CD1c-positive myeloid dendritic cell (primary cell): ENCODE data around the gene NCBP1.

Source experiments
- DNase-seq: peaks from one replicate; pipeline ENCODE4 v3.0.0-alpha.2; 2016; ENCODE audit errors: extremely low spot score

Gene NCBP1

DNA sequence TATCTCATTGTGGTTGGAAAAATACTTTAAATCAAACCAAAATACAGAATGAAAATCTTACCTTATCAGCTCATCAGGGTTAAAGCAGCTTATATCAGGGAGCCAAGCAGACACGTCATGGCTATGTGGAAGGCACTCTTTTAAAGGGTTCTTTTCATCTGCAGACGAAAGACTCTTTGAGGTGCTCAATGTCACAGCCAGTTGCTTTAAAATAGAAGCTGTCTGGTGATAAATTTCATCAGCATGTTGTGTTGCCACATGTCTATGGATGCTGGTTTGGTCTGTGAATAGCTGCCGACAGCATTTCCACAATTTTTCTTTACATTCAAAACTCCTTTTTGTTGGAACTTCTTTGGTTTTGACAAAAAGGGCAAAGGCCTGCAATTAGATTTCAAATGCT is 8.0 kb upstream of the NCBP1 start:
- no peak for DNase-seq

GRCh38 chr9:97627624-97628023 is 6.0 kb upstream of the NCBP1 start:
- no peak for DNase-seq

DNA sequence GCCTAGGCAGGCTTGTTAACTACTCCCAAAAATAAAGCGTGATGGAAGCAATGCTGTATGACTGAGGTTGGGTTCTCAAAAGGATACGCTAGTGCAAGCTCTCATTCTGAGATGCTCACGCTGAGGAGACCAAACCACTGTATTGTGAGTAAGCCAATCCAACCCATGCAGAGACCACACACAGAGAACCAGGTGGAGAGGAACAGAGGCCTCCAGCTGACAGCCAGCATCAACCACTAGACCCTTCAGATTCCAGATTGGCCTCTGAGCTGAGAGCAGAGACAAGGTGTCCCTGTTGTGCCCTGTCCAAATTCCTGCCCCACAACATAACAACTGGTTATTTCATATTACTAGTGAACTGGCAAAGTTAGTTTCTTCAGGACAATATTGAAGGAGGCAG is 5.0 kb upstream of the NCBP1 start:
- DNase-seq, result no peak

DNA sequence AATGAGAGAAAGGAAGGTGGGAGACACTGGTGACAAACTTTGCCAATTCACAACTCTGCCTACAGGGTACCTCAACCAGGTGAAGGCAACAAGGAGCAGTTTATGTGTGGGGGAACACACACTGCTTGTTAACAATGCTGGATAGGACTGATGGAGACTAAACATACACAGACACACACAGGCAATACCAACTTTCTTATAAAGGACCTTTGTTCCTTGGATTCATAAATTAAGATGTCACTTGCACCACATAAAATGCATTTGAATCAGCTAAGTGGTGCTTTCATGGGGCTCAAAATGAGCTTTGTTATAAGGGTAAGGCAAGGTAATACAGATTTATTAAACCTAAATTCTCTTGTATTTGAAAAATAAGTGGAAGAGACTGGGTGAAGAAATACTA is 4.5 kb upstream of the NCBP1 start:
- DNase-seq, result no peak

- DNase-seq, result peak; percentile 5
These were observed 3.0 kb upstream of the NCBP1 start for GRCh38 chr9:97630591-97630990.

DNA sequence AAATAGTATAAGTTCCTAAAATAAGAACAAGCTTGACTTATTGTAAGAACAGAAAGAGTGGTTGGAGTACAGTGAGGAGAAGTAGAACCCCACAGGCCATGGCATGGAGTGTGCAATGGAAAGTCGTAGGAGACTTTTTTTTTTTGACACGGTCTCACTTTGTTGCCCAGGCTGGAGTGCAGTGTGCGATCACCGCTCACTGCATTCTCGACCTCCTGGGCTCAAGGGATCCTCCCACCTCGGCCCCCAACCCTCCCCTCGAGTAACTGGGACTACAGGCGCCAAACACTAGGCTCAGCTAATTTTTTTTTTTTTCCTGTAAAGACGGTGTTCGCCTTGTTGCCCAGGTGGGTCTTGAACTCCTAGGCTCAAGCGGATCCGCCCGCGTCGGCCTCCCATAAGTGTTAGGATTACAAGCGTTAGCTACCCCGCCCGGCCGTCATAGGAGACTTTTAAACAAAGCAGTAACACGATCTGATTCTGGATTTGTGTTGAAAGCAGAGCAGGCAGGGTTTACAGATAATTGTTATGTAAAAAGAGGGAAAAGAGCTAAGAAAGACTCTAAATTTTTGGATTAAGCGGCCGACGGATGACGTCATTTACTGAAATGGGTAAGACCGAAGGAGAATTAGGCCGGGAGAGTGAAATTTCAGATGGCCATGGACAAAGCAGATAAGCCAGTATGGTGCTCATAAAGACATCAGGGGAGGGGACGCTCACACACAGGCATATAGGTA is 1.2 kb upstream of the NCBP1 start:
- peak; percentile 12 for DNase-seq

GRCh38 chr9:97633859-97634490 is 354 bp downstream of the NCBP1 start:
- peak; percentile 3 for DNase-seq

- no peak for DNase-seq
These were observed 1.4 kb downstream of the NCBP1 start for GRCh38 chr9:97635026-97635425.

GRCh38 chr9:97636903-97637302 is 3.3 kb downstream of the NCBP1 start:
- DNase-seq, result no peak

DNA sequence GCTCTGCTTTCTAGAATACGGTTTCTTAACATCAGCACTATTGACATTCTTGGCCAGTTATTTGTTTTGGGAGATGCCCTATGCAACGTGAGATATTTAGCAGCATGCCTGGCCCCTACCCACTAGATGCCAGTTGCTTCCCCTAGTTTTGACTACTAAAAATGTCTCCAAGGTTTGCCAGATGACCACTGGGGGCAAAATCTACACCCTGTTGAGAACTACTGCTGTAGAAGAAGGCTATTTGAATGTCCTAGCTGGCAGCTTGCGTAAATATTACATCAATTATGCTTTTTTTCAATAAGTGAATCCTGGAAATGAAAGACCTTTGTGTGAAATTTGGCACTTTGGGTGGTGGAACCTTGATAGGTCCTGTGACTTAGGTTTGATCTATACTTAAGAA is 5.0 kb downstream of the NCBP1 start:
- no peak for DNase-seq

DNA sequence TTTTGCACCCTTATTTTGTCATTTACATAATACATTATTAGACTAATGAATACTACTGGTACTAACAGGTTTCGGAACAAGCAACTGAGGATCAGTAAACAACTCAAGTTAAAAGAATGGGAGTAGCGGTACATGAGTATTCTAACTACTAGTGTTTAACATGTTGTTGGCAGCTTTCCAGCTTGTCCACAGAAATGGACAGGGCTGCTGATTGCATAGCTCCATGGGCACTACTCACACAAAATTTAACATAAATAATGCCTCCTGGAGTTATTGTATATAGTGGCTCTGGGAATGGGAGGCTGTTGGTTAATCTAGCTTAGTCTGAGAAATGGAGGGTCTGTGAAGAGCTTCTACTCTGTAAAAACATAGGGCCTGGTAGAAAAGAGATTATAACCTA is 6.7 kb downstream of the NCBP1 start:
- no peak for DNase-seq

DNA sequence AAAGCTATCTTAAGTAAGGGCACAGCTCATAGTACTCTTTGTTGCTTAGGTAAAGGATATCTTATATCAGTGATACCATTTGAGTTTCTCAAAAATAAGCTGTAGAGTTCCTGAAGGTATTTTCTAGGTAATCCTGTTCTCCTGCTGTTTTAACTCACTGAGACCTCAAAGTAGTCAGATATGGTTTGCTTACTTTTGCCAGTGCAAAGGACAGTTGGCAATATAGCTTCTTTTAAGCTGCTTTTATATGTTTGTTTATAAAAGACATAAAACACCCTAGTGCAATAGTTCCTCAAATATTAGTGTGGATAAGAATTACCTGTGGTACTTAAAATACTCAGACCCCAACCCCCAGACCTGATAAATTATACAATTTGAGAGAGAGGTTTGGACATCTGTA is 12.1 kb downstream of the NCBP1 start:
- DNase-seq, result no peak

GRCh38 chr9:97647996-97648395 is 14.4 kb downstream of the NCBP1 start:
- no peak for DNase-seq

DNA sequence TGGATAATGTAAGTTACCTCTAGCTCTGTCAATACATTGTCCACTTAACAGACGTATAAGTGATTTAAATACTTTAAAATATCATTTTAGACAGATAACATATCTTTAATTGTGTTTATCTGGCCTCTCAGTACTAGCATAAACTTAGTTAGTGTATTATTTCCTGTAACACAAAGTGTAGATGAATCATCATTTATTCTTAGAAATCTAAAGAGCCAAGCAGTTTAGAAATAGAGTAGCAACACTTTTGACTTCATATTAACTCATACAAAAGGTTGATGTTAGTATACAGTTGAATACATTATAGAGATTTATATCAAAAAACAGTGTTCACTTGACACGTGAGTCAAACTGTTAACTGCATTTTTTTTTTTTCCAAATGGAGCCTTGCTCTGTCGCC is 18.0 kb downstream of the NCBP1 start:
- no peak for DNase-seq

DNA sequence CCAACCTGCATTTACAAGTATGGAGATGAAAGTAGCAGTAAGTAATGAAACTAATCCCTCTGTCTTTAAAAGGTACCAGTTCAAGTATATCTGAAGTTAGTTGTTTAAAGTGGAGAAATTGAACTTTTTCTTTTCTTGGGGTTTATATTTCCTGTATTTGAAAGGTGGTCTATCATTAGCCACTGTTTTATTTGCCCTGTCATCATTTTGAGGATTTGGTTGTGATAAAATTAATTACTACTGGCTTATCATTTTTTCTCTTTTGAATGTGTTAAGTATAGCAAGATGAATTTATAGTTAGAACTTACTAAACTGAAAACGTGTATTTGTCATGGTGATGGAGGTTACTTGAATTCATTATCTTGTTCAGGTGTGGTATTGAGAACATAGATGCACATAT is 25.1 kb downstream of the NCBP1 start:
- DNase-seq, result no peak

GRCh38 chr9:97659771-97660170 is 26.1 kb downstream of the NCBP1 start:
- DNase-seq, result no peak

- DNase-seq, result peak; percentile 51
These were observed 26.7 kb downstream of the NCBP1 start for GRCh38 chr9:97660340-97660739.

DNA sequence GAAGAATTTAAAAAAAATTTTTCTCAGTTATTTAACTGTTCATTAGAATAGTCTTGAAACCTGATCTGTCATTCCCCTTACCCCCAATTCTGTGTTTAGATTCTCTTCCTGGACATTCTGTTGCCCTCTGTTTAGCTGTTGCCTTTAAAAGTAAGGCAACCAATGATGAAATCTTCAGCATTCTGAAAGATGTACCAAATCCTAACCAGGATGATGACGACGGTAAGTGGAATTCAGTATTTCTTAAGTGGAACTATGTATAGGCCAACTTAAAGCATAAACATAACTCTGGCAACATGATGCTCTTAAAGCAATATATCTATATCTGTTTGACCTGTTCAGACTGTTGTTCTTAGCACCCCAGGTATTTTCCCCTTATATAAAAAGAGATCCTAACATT is 27.2 kb downstream of the NCBP1 start:
- no peak for DNase-seq

DNA sequence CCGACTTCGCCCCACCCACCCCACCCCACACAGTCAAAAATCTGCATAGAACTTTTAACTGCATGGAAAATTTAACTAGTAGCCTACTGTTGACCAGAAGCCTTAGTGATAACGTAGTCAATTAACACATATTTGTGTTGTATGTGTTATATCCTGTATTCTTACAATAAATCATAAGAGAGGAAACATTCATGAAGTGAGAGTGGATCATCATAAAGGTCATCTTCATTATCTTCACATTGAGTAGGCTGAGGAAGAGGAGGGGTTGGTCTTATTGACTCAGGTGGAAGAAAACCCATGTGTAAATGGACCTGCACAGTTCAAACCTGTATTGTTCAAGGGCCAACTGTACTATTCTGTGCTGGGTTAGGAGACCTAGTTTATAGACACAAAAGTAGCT is 32.1 kb downstream of the NCBP1 start:
- DNase-seq, result no peak

DNA sequence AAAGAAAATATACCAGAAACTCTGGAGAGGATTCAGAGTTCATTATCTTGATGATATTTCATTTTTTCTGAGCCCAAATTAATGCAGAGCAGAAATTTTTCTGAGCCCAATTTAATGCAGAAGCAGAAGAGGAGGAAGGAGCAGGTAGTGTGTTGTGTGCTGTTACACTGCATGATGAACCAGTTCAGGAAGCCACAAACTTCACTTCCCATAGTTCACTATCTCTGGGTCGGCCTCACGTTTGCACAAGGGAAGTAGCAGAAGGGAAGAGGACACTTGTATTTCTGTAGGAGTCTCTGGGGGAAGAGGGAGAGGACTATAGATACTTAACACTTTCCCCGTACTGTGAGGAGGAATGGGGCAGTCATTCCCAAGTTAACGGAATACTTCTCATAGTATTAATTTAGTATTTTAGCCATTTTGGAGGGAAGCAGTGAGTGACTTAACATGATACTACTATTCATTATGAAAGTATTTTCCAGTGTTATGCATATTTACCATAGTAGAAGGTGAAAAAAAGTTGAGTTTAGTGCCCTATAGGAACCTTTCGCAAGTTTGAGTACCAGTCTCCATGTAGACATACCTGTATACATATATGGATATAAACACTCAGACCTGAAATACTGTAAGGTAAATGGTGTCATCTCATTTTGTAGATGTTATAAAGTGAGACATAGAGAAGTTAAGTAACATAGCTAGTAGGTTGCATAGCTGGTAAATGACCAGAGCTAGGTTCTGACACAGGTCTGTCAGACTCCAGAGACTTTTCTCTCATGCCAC is 33.5 kb downstream of the NCBP1 start:
- peak; percentile 27 for DNase-seq

DNA sequence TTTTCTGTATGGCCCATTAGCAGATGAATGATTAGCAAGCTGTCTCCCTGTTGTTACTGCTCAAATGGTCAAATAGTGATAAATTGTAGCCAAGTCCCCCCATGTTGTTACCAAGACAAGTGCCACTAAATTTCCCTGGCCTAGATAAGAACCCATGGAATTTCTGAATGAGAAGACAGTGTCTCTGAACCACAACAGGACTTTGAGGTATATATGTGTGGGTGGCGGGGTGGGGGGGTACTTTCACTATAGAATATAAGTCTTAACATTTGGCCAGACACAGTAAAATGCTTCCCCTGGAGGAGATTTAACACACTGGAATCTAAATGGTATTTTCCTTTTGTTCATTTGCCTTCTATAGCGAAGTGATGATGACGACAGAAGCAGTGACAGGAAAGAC is 34.9 kb downstream of the NCBP1 start:
- no peak for DNase-seq

- no peak for DNase-seq
These were observed 37.0 kb downstream of the NCBP1 start for GRCh38 chr9:97670586-97670985.

- no peak for DNase-seq
These were observed 38.8 kb downstream of the NCBP1 start for GRCh38 chr9:97672403-97672802.
